HCT116 (cell line): ENCODE results near the gene ARMC10.

Experiments used
- EZH2 ChIP-seq: fragments of 200-600 bp; sonication (generic); IDR thresholded peaks from 2 replicates; pipeline ENCODE4 v1.6.1; 2017; ENCODE audit warnings: antibody characterized with exemption, mixed run types
- ZFX ChIP-seq: fragments of 450-650 bp; IDR thresholded peaks from 2 replicates; pipeline ENCODE4 v1.6.1; 2017
- TF ChIP-seq, protein P1 (sequence below), 3 experiments: fragments of 200-600 bp in 1 of 3; sonication (generic) in 1 of 3; IDR thresholded peaks in 2 of 3; conservative IDR thresholded peaks in 1 of 3; 2 replicates each; pipeline ENCODE4 v1.5.1; 2012 to 2017; ENCODE audit warnings: low read depth in 2 of 3, low read length in 2 of 3, antibody characterized with exemption in 1 of 3, borderline replicate concordance in 1 of 3, control low read depth in 1 of 3, mild to moderate bottlenecking in 1 of 3, mixed read lengths in 1 of 3, mixed run types in 1 of 3, moderate library complexity in 1 of 3; ENCODE audit not compliant: insufficient read depth in 1 of 3
- TF ChIP-seq, protein P2 (sequence below): IDR thresholded peaks from 2 replicates; pipeline ENCODE4 v1.6.1; 2012; ENCODE audit warnings: low read depth

DNA sequence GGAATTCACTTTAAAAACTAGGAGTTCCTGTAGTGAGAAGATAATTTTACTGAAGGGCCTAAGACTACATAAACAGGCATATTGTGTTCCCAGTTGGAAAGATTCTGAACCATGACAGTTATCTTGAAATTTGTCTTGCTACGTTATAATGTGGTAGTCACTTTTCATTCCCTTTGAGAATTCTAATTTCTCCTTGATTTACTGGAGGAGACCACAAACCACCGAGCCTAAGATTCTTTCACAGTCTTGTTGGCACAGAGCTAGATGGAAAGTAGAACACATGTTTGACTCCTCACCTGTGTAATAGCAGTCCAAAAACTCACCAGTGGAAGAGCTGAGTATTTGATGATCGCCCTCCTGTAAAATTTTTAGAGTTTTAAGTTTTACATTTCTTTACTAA, 4.9 kb downstream of the ARMC10 start:
- TF ChIP-seq EZH2 = no peak
- TF ChIP-seq, protein P1, sequence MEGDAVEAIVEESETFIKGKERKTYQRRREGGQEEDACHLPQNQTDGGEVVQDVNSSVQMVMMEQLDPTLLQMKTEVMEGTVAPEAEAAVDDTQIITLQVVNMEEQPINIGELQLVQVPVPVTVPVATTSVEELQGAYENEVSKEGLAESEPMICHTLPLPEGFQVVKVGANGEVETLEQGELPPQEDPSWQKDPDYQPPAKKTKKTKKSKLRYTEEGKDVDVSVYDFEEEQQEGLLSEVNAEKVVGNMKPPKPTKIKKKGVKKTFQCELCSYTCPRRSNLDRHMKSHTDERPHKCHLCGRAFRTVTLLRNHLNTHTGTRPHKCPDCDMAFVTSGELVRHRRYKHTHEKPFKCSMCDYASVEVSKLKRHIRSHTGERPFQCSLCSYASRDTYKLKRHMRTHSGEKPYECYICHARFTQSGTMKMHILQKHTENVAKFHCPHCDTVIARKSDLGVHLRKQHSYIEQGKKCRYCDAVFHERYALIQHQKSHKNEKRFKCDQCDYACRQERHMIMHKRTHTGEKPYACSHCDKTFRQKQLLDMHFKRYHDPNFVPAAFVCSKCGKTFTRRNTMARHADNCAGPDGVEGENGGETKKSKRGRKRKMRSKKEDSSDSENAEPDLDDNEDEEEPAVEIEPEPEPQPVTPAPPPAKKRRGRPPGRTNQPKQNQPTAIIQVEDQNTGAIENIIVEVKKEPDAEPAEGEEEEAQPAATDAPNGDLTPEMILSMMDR (IDR thresholded peaks at IDR 0.05 in 2 of 3, conservative IDR thresholded peaks at IDR 0.05 in 1 of 3; ENCODE audit: borderline replicate concordance in 1 of 3, insufficient read depth in 1 of 3, low read depth in 2 of 3, low read length in 2 of 3) = no peak
- no peak for TF ChIP-seq ZFX
- TF ChIP-seq, protein P2, sequence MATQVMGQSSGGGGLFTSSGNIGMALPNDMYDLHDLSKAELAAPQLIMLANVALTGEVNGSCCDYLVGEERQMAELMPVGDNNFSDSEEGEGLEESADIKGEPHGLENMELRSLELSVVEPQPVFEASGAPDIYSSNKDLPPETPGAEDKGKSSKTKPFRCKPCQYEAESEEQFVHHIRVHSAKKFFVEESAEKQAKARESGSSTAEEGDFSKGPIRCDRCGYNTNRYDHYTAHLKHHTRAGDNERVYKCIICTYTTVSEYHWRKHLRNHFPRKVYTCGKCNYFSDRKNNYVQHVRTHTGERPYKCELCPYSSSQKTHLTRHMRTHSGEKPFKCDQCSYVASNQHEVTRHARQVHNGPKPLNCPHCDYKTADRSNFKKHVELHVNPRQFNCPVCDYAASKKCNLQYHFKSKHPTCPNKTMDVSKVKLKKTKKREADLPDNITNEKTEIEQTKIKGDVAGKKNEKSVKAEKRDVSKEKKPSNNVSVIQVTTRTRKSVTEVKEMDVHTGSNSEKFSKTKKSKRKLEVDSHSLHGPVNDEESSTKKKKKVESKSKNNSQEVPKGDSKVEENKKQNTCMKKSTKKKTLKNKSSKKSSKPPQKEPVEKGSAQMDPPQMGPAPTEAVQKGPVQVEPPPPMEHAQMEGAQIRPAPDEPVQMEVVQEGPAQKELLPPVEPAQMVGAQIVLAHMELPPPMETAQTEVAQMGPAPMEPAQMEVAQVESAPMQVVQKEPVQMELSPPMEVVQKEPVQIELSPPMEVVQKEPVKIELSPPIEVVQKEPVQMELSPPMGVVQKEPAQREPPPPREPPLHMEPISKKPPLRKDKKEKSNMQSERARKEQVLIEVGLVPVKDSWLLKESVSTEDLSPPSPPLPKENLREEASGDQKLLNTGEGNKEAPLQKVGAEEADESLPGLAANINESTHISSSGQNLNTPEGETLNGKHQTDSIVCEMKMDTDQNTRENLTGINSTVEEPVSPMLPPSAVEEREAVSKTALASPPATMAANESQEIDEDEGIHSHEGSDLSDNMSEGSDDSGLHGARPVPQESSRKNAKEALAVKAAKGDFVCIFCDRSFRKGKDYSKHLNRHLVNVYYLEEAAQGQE = no peak
